GM12872 (cell line): ENCODE data around the gene GHDC.

ENCODE experiments used
- CTCF ChIP-seq: IDR thresholded peaks from 3 replicates; pipeline ENCODE4 v1.5.1; 2011; ENCODE audit warnings: low read depth, mild to moderate bottlenecking, low read length, moderate library complexity; ENCODE audit not compliant: insufficient read depth

Gene GHDC

GRCh38 chr17:42188749-42189650 lies 5.3 kb downstream of the GHDC start:
- TF ChIP-seq CTCF = no peak

GRCh38 chr17:42187833-42188232 lies 6.5 kb downstream of the GHDC start:
- no peak for TF ChIP-seq CTCF

GRCh38 chr17:42185621-42185930 lies 8.7 kb downstream of the GHDC start:
- no peak for TF ChIP-seq CTCF

- no peak for TF ChIP-seq CTCF
These were observed 9.3 kb downstream of the GHDC start, which contains the start of gene HCRT for GRCh38 chr17:42184713-42185620. Gene HCRT (minus strand): TSS chr17:42185452. CDS start chr17:42185365, 87 bp downstream.

- peak; percentile 87 for TF ChIP-seq CTCF
These were observed 10.3 kb downstream of the GHDC start for GRCh38 chr17:42183741-42184711.

GRCh38 chr17:42182927-42183734 lies 11.2 kb downstream of the GHDC start:
- no peak for TF ChIP-seq CTCF
